HepG2 (cell line): ENCODE data around the gene EFNB1.

Experiments
- HDAC1 ChIP-seq: sonication (generic); formaldehyde crosslinking; IDR thresholded peaks from 2 replicates; pipeline ENCODE4 v1.5.1; 2020; ENCODE audit warnings: mild to moderate bottlenecking, missing genetic modification reagents
- KDM1A ChIP-seq: IDR thresholded peaks from 2 replicates; pipeline ENCODE4 v1.6.1; 2016; ENCODE audit warnings: missing compliant biosample characterization
- MAZ ChIP-seq, 2 experiments: sonication (generic) in 1 of 2; formaldehyde crosslinking in 1 of 2; IDR thresholded peaks; 2 replicates each; pipeline versions ENCODE4 v1.5.0 to v1.6.1; 2012 to 2020; ENCODE audit warnings: low read depth in 2 of 2, mild to moderate bottlenecking in 2 of 2, borderline replicate concordance in 1 of 2, improper control_type of control experiment in 1 of 2, low read length in 1 of 2, missing genetic modification reagents in 1 of 2, moderate library complexity in 1 of 2
- NFYB ChIP-seq: sonication (generic); formaldehyde crosslinking; IDR thresholded peaks from 2 replicates; pipeline ENCODE4 v1.4.0; 2020; ENCODE audit warnings: missing genetic modification reagents
- SCMH1 ChIP-seq: sonication (generic); formaldehyde crosslinking; IDR thresholded peaks from 2 replicates; pipeline ENCODE4 v1.9.0; 2021; ENCODE audit warnings: missing genetic modification reagents, mild to moderate bottlenecking, borderline replicate concordance
- TAF1 ChIP-seq: sonication (generic); formaldehyde crosslinking; IDR thresholded peaks from 2 replicates; pipeline ENCODE4 v1.4.0; 2020; ENCODE audit warnings: missing genetic modification reagents
- TCF12 ChIP-seq, 2 experiments: fragments of 450-650 bp in 1 of 2; sonication (generic) in 1 of 2; formaldehyde crosslinking in 1 of 2; IDR thresholded peaks; 2 replicates each; pipeline versions ENCODE4 v1.6.1 to v1.8.0; 2017 to 2022; ENCODE audit warnings: antibody characterized with exemption in 1 of 2, mild to moderate bottlenecking in 1 of 2, missing genetic modification reagents in 1 of 2, moderate library complexity in 1 of 2
- ZNF207 ChIP-seq: fragments of 450-650 bp; IDR thresholded peaks from 2 replicates; pipeline ENCODE4 v1.6.1; 2016; ENCODE audit warnings: antibody characterized with exemption, borderline replicate concordance
- ZNF281 ChIP-seq: sonication (generic); formaldehyde crosslinking; IDR thresholded peaks from 2 replicates; pipeline ENCODE4 v1.4.0; 2020; ENCODE audit warnings: missing genetic modification reagents, borderline replicate concordance
- ZNF629 ChIP-seq: sonication (generic); formaldehyde crosslinking; conservative IDR thresholded peaks from 2 replicates; pipeline ENCODE4 v1.5.0; 2020; ENCODE audit warnings: missing genetic modification reagents
- TF ChIP-seq, protein P1 (sequence below): sonication (generic); formaldehyde crosslinking; IDR thresholded peaks from 2 replicates; pipeline ENCODE4 v1.5.0; 2020; ENCODE audit warnings: mild to moderate bottlenecking, missing genetic modification reagents, moderate library complexity

GRCh38 chrX:68824152-68824433 lies 4.7 kb upstream of the EFNB1 start:
- TF ChIP-seq ZNF207 (no peak), ZNF629 (no peak), ZNF281 (no peak), SCMH1 (no peak), KDM1A (CRISPR knock-in tag) (no peak), HDAC1 (CRISPR knock-in tag) (no peak), TCF12 (IDR thresholded peaks at IDR 0.05) (no peak), TCF12 (CRISPR knock-in tag; IDR thresholded peaks at IDR 0.05) (no peak), TAF1 (CRISPR knock-in tag) (no peak), MAZ (IDR thresholded peaks at IDR 0.05; ENCODE audit: borderline replicate concordance, low read depth, low read length) (no peak), MAZ (CRISPR knock-in tag; IDR thresholded peaks at IDR 0.05; ENCODE audit: low read depth) (no peak), NFYB (CRISPR knock-in tag) (no peak)
- TF ChIP-seq, protein P1, sequence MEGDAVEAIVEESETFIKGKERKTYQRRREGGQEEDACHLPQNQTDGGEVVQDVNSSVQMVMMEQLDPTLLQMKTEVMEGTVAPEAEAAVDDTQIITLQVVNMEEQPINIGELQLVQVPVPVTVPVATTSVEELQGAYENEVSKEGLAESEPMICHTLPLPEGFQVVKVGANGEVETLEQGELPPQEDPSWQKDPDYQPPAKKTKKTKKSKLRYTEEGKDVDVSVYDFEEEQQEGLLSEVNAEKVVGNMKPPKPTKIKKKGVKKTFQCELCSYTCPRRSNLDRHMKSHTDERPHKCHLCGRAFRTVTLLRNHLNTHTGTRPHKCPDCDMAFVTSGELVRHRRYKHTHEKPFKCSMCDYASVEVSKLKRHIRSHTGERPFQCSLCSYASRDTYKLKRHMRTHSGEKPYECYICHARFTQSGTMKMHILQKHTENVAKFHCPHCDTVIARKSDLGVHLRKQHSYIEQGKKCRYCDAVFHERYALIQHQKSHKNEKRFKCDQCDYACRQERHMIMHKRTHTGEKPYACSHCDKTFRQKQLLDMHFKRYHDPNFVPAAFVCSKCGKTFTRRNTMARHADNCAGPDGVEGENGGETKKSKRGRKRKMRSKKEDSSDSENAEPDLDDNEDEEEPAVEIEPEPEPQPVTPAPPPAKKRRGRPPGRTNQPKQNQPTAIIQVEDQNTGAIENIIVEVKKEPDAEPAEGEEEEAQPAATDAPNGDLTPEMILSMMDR (CRISPR knock-in tag), result no peak
